Ishikawa (cell line): ENCODE data around the gene OR8B4.

Experiments used
- CEBPB ChIP-seq: IDR thresholded peaks from 2 replicates; pipeline ENCODE4 v1.6.1; 2012
- EP300 ChIP-seq: IDR thresholded peaks from 2 replicates; pipeline ENCODE4 v1.6.1; 2012; ENCODE audit warnings: borderline replicate concordance
- MAX ChIP-seq: IDR thresholded peaks from 2 replicates; pipeline ENCODE4 v1.6.1; 2012
- RAD21 ChIP-seq: IDR thresholded peaks from 2 replicates; pipeline ENCODE4 v1.6.1; 2012; ENCODE audit warnings: low read depth
- TAF1 ChIP-seq: IDR thresholded peaks from 2 replicates; pipeline ENCODE4 v1.6.1; 2012; ENCODE audit warnings: low read depth, mild to moderate bottlenecking
- TEAD4 ChIP-seq: IDR thresholded peaks from 2 replicates; pipeline ENCODE4 v1.6.1; 2012
- TF ChIP-seq, protein P1 (sequence below): IDR thresholded peaks from 2 replicates; pipeline ENCODE4 v1.6.1; 2012
- TF ChIP-seq, protein P2 (sequence below): IDR thresholded peaks from 2 replicates; pipeline ENCODE4 v1.6.1; 2012; ENCODE audit warnings: low read depth, mild to moderate bottlenecking

DNA sequence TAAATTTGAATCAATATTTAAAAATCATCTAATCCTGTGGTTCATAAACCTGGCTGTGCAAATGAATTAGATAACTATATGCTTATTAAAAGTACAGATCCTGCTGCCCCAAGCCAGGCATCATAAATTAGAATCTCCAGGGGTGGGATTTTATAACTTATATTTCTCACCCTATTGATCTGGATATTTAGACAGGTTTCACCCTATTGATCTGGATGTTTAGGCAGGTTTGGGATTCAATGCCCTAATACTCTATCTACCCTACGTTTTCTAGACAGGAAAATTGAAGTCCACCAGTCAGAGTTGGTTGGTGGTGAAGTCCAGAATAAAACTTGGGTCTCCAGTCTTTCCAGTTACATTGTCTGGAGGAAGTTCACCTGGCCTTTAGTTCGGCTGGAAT lies 18.2 kb upstream of the OR8B4 start:
- TF ChIP-seq TEAD4 (no peak), EP300 (no peak), RAD21 (no peak), TAF1 (no peak), MAX (no peak), CEBPB (no peak)
- TF ChIP-seq, protein P1, sequence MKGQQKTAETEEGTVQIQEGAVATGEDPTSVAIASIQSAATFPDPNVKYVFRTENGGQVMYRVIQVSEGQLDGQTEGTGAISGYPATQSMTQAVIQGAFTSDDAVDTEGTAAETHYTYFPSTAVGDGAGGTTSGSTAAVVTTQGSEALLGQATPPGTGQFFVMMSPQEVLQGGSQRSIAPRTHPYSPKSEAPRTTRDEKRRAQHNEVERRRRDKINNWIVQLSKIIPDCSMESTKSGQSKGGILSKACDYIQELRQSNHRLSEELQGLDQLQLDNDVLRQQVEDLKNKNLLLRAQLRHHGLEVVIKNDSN: no peak
- TF ChIP-seq, protein P2, sequence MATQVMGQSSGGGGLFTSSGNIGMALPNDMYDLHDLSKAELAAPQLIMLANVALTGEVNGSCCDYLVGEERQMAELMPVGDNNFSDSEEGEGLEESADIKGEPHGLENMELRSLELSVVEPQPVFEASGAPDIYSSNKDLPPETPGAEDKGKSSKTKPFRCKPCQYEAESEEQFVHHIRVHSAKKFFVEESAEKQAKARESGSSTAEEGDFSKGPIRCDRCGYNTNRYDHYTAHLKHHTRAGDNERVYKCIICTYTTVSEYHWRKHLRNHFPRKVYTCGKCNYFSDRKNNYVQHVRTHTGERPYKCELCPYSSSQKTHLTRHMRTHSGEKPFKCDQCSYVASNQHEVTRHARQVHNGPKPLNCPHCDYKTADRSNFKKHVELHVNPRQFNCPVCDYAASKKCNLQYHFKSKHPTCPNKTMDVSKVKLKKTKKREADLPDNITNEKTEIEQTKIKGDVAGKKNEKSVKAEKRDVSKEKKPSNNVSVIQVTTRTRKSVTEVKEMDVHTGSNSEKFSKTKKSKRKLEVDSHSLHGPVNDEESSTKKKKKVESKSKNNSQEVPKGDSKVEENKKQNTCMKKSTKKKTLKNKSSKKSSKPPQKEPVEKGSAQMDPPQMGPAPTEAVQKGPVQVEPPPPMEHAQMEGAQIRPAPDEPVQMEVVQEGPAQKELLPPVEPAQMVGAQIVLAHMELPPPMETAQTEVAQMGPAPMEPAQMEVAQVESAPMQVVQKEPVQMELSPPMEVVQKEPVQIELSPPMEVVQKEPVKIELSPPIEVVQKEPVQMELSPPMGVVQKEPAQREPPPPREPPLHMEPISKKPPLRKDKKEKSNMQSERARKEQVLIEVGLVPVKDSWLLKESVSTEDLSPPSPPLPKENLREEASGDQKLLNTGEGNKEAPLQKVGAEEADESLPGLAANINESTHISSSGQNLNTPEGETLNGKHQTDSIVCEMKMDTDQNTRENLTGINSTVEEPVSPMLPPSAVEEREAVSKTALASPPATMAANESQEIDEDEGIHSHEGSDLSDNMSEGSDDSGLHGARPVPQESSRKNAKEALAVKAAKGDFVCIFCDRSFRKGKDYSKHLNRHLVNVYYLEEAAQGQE: no peak
